B cell (primary cell): ENCODE measurements around the gene LRRD1. TPM values are rescaled to one million over a fixed set of nuclear protein-coding genes. Genes with fewer than 3 reads are reported as not detected.

Experiments
- ATAC-seq: fragments of 200-7000 bp; cut with Tn5 transposase; one replicate; pipeline ENCODE4 v1.10.0; 2021; ENCODE audit warnings: low read depth, mild to moderate bottlenecking, moderate number of reproducible peaks, moderate library complexity
- CTCF ChIA-PET: fragments of 350-600 bp; sonication (Branson Sonifier 250); formaldehyde crosslinking; loops from one replicate; lab custom pipeline; 2021; ENCODE audit warnings: antibody characterized with exemption, inconsistent platforms; lab: Charles Lee
- POLR2A ChIA-PET: fragments of 350-600 bp; sonication (Branson Sonifier 250); formaldehyde crosslinking; loops from one replicate; lab custom pipeline; 2021; ENCODE audit warnings: antibody characterized with exemption; lab: Charles Lee
- DNase-seq: peaks from one replicate; pipeline ENCODE4 v3.0.0; 2013
- H2AFZ ChIP-seq: 2 replicates; pipeline ENCODE4 v1.6.1; 2012; ENCODE audit warnings: mild to moderate bottlenecking, low read depth, low read length; ENCODE audit not compliant: insufficient read depth, poor library complexity, severe bottlenecking
- H3K27ac ChIP-seq, 2 donors: 1 replicate in 1 of 2; 2 replicates in 1 of 2; pipeline ENCODE4 v1.5.1; 2012 to 2013; ENCODE audit warnings: low read length in 2 of 2, mild to moderate bottlenecking in 2 of 2, moderate library complexity in 1 of 2
- H3K27me3 ChIP-seq, 4 experiments: fragments of 200-600 bp in 1 of 4; sonication (generic) in 1 of 4; replicated peaks in 1 of 4; 1 replicate in 2 of 4; 2 replicates in 2 of 4; pipeline versions ENCODE4 v1.6.1 to v1.7.0; 2013 to 2016; ENCODE audit warnings: low read length in 3 of 4, mild to moderate bottlenecking in 2 of 4, mixed read lengths in 1 of 4, moderate library complexity in 1 of 4; ENCODE audit not compliant: insufficient read depth in 4 of 4, control insufficient read depth in 3 of 4; ENCODE audit errors: control extremely low read depth in 1 of 4
- H3K36me3 ChIP-seq, 2 experiments: replicated peaks in 1 of 2; 1 replicate in 1 of 2; 2 replicates in 1 of 2; pipeline versions ENCODE4 v1.6.1 to v1.7.1; 2013; ENCODE audit warnings: low read length in 1 of 2; ENCODE audit not compliant: insufficient read depth in 2 of 2, control insufficient read depth in 1 of 2; ENCODE audit errors: control extremely low read depth in 1 of 2, extremely low read depth in 1 of 2
- H3K4me1 ChIP-seq, 2 donors: fragments of 200-600 bp in 1 of 2; sonication (generic) in 1 of 2; 1 replicate in 1 of 2; 2 replicates in 1 of 2; pipeline versions ENCODE4 v1.5.1 to v1.6.1; 2013 to 2017; ENCODE audit warnings: low read length in 2 of 2; ENCODE audit not compliant: control insufficient read depth in 2 of 2, insufficient read depth in 2 of 2
- H3K4me2 ChIP-seq: replicated peaks from 2 replicates; pipeline ENCODE3; 2012; ENCODE audit warnings: mild to moderate bottlenecking, low read depth, low read length; ENCODE audit not compliant: poor library complexity, severe bottlenecking
- H3K4me3 ChIP-seq, 5 experiments: fragments of 200-600 bp in 1 of 5; sonication (generic) in 1 of 5; 1 replicate in 3 of 5; 2 replicates in 2 of 5; pipeline versions ENCODE4 v1.5.1 to v1.7.0; 2011 to 2016; ENCODE audit warnings: low read length in 4 of 5, mild to moderate bottlenecking in 4 of 5, low read depth in 2 of 5, control low read depth in 1 of 5, moderate library complexity in 1 of 5; ENCODE audit not compliant: insufficient read depth in 1 of 5; ENCODE audit errors: control extremely low read depth in 1 of 5, extremely low read depth in 1 of 5
- H3K79me2 ChIP-seq: fragments of 200-600 bp; sonication (generic); one replicate; pipeline ENCODE4 v1.6.0; 2016; ENCODE audit warnings: low read length; ENCODE audit not compliant: control insufficient read depth, insufficient read depth
- H3K9ac ChIP-seq: fragments of 200-600 bp; sonication (generic); 2 replicates; pipeline ENCODE4 v1.6.1; 2017; ENCODE audit warnings: mild to moderate bottlenecking, low read length, moderate library complexity
- H3K9me3 ChIP-seq, 3 donors: one replicate each; pipeline versions ENCODE4 v1.6.1 to v1.7.1; 2013; ENCODE audit warnings: low read length in 2 of 3; ENCODE audit not compliant: control insufficient read depth in 2 of 3, insufficient read depth in 1 of 3; ENCODE audit errors: control extremely low read depth in 1 of 3
- H4K20me1 ChIP-seq: 2 replicates; pipeline ENCODE4 v1.6.0; 2012; ENCODE audit warnings: mild to moderate bottlenecking, low read length; ENCODE audit not compliant: insufficient read depth, control insufficient read depth, poor library complexity, severe bottlenecking
- H3K27ac Mint-ChIP-seq: one replicate; pipeline ENCODE4 v1.8.0; 2021; ENCODE audit warnings: mixed read lengths
- H3K27me3 Mint-ChIP-seq: one replicate; pipeline ENCODE4 v1.8.0; 2021; ENCODE audit warnings: mixed read lengths
- H3K4me1 Mint-ChIP-seq: one replicate; pipeline ENCODE4 v1.8.0; 2021; ENCODE audit warnings: mixed read lengths
- H3K4me3 Mint-ChIP-seq: one replicate; pipeline ENCODE4 v1.8.0; 2021; ENCODE audit warnings: mixed read lengths
- H3K9me3 Mint-ChIP-seq: one replicate; pipeline ENCODE4 v1.8.0; 2022; ENCODE audit warnings: mixed read lengths; ENCODE audit not compliant: insufficient read depth
- CTCF ChIP-seq: fragments of 200-600 bp; IDR thresholded peaks from one replicate; pipeline ENCODE4 v1.8.0; 2022; ENCODE audit warnings: antibody characterized with exemption, mild to moderate bottlenecking
- EZH2 ChIP-seq: IDR thresholded peaks from 2 replicates; pipeline ENCODE4 v1.6.1; 2012; ENCODE audit warnings: borderline replicate concordance, low read depth, mild to moderate bottlenecking, moderate library complexity, low read length; ENCODE audit not compliant: insufficient read depth, poor library complexity, severe bottlenecking
- WGBS: methylation state at CpG from one replicate; pipeline ENCODE4 v1.1.5; 2013; ENCODE audit warnings: missing lambda C conversion rate; ENCODE audit not compliant: insufficient coverage; 5-methylcytosine and 5-hydroxymethylcytosine counted together
- intact Hi-C: fragments of 100-400 bp; cut with micrococcal nuclease; formaldehyde crosslinking; loops from one replicate; pipeline ENCODE4 v1.10.0; 2022
- polyA plus RNA-seq: library from polyadenylated mRNA; depleted of rRNA; stranded (reverse); fragments of >200 nt; gene quantifications from 2 replicates; pipeline ENCODE4 v1.2.3, GENCODE V29; 2012
- small RNA-seq: library from RNA; depleted of rRNA; stranded (forward); fragments of <200 nt; gene quantifications from one replicate; pipeline ENCODE3, GENCODE V24; 2012; ENCODE audit warnings: low replicate concordance, low read depth; ENCODE audit not compliant: insufficient read length
- total RNA-seq, 2 donors: library from RNA; stranded (reverse); fragments of 120-200 nt in 1 of 2; gene quantifications; 1 replicate in 1 of 2; 2 replicates in 1 of 2; pipeline versions ENCODE4 v1.2.3 to v1.2.4, GENCODE V29; 2013 to 2022

Gene LRRD1
- total and polyA plus RNA-seq, 2 donors (not counting 1 experiment from before 2014, with no cell fraction given): 0.03 to 0.17 TPM

DNA sequence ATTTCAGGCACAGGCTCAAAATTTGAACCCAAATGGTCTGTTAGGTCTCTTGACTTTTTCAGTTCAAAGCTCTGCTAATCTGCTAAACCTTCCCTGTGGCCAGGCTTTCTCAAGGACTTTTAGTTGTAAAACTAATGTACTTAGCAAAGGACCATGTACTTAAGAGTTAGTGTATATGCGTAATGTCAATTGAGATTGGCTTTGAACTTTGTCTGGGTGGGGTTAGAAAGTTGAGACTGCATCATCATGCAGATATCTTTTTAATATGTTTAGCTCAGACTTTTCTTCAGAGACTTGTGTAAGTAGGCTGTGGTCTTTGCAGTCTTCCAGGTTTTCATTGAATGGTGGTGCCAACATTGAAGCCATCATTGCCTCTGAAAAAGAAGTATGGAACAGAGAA, 78.4 kb downstream of the LRRD1 start:
- ChIA-PET POLR2A (no interaction called here), CTCF (interaction anchor here (1.0 kb wide), 1 partner anchor 8 kb away, joined by 3 read pairs; no protein-coding TSS in a partner anchor)
- H3K27me3 Mint-ChIP-seq: no peaks in the 10 kb centered on the region
- Histone ChIP-seq H3K9me3 (no peaks in the 10 kb centered on the region), H2AFZ (no peak overlapping the region), H3K4me2 (no peak overlapping the region), H3K27ac (no peak overlapping the region), H4K20me1 (no peaks in the 10 kb centered on the region), H3K27me3 (no peaks in the 10 kb centered on the region), H3K9ac (no peak overlapping the region), H3K4me3 (no peak overlapping the region), H3K4me1 (no peaks in the 10 kb centered on the region), H3K79me2 (no peaks in the 10 kb centered on the region), H3K36me3 (peaks cover 20 to 73% of the 10 kb centered on the region in 2 experiments)
- TF ChIP-seq CTCF (no peak), EZH2 (no peak)
- H3K27ac Mint-ChIP-seq: no peak overlapping the region
- no peaks in the 10 kb centered on the region for H3K4me1 Mint-ChIP-seq
- no CpG with 5 or more reads among the region's 1 CpG for WGBS
- DNase-seq (no peak), ATAC-seq (no peak)
- no peak overlapping the region for H3K4me3 Mint-ChIP-seq
- intact Hi-C loops: no loop called here
- no peaks in the 10 kb centered on the region for H3K9me3 Mint-ChIP-seq

GRCh38 chr7:92095380-92095779, 83.6 kb downstream of the LRRD1 start:
- intact Hi-C loops: no loop called here

More at GRCh38 chr7:92095380-92095779, 83.6 kb downstream of the LRRD1 start:
- WGBS: no CpG with 5 or more reads among the region's 1 CpG
- Histone ChIP-seq H3K27ac (no peak overlapping the region), H3K79me2 (no peaks in the 10 kb centered on the region), H3K4me1 (no peaks in the 10 kb centered on the region), H3K9me3 (no peaks in the 10 kb centered on the region), H3K4me3 (no peak overlapping the region), H3K36me3 (peaks cover 24 to 62% of the 10 kb centered on the region in 2 experiments), H3K4me2 (no peak overlapping the region), H3K27me3 (no peaks in the 10 kb centered on the region), H2AFZ (no peak overlapping the region), H3K9ac (no peak overlapping the region), H4K20me1 (no peaks in the 10 kb centered on the region)
- no peak for DNase-seq
- ChIA-PET CTCF (no interaction called here), POLR2A (no interaction called here)
- no peak for ATAC-seq
- Mint-ChIP-seq H3K27ac (no peak overlapping the region), H3K4me3 (no peak overlapping the region), H3K27me3 (no peaks in the 10 kb centered on the region), H3K4me1 (no peaks in the 10 kb centered on the region), H3K9me3 (no peaks in the 10 kb centered on the region)
- TF ChIP-seq CTCF (no peak), EZH2 (no peak)

Small RNAs within 50 kb of the gene (small RNA-seq; reads per million reads assigned to genes)
- gene MIR1285-1 (not detected), gene RF00019 (not detected)

Other genes with a start within 250 kb of the LRRD1 start
- gene AKAP9, start 238.3 kb downstream of the LRRD1 start, total RNA-seq: 101 and 106 TPM in 2 replicates
- gene AKAP9, start 238.3 kb downstream of the LRRD1 start, polyA plus RNA-seq: 19.3 and 25.4 TPM in 2 replicates
- gene CYP51A1, start 44.7 kb downstream of the LRRD1 start, total RNA-seq: 36.1 and 37.9 TPM in 2 replicates
- gene CYP51A1, start 44.7 kb downstream of the LRRD1 start, polyA plus RNA-seq: 6.3 and 17.5 TPM in 2 replicates
- gene KRIT1, start 66.8 kb upstream of the LRRD1 start, total RNA-seq: 78.1 and 85.1 TPM in 2 replicates
- 25.0 and 48.1 TPM in 2 replicates for gene KRIT1, start 66.8 kb upstream of the LRRD1 start, polyA plus RNA-seq
- gene ANKIB1, start 66.8 kb upstream of the LRRD1 start, total RNA-seq: 76.7 and 77.5 TPM in 2 replicates
- 16.5 and 17.7 TPM in 2 replicates for gene ANKIB1, start 66.8 kb upstream of the LRRD1 start, polyA plus RNA-seq